GM18858 (cell line): ENCODE data around the gene RAC2.

Source experiments
- ATAC-seq: cut with Tn5 transposase; IDR thresholded peaks from one replicate; pipeline ENCODE4 v1.9.1; 2021; ENCODE audit not compliant: unreplicated experiment

RAC2 gene

GRCh38 chr22:37192204-37192603, 51.9 kb downstream of the RAC2 start:
- no peak for ATAC-seq

- no peak for ATAC-seq
These were observed 53.7 kb downstream of the RAC2 start for GRCh38 chr22:37190262-37190780.

- no peak for ATAC-seq
These were observed 55.1 kb downstream of the RAC2 start for GRCh38 chr22:37188901-37189466.

- no peak for ATAC-seq
These were observed 55.9 kb downstream of the RAC2 start, which contains the start of gene C1QTNF6 for GRCh38 chr22:37187891-37188761. C1QTNF6 (minus strand) TSS chr22:37188247; CDS start chr22:37188213, 34 bp downstream.

GRCh38 chr22:37187552-37187890, 56.5 kb downstream of the RAC2 start:
- no peak for ATAC-seq

- no peak for ATAC-seq
These were observed 57.0 kb downstream of the RAC2 start for GRCh38 chr22:37186997-37187522.

- ATAC-seq, result no peak
These were observed 57.7 kb downstream of the RAC2 start for GRCh38 chr22:37186228-37186996.

GRCh38 chr22:37185646-37186227, 58.3 kb downstream of the RAC2 start:
- ATAC-seq, result no peak

GRCh38 chr22:37184816-37185541, 59.1 kb downstream of the RAC2 start:
- no peak for ATAC-seq

GRCh38 chr22:37184380-37184755, 59.7 kb downstream of the RAC2 start:
- no peak for ATAC-seq

- no peak for ATAC-seq
These were observed 60.4 kb downstream of the RAC2 start for GRCh38 chr22:37183432-37184379.

- ATAC-seq, result no peak
These were observed 61.2 kb downstream of the RAC2 start for GRCh38 chr22:37182949-37183245.

GRCh38 chr22:37182101-37182948, 61.7 kb downstream of the RAC2 start:
- ATAC-seq, result no peak

- ATAC-seq, result no peak
These were observed 62.4 kb downstream of the RAC2 start for GRCh38 chr22:37181681-37182080.

GRCh38 chr22:37180531-37181231, 63.4 kb downstream of the RAC2 start:
- ATAC-seq, result no peak

- no peak for ATAC-seq
These were observed 64.2 kb downstream of the RAC2 start for GRCh38 chr22:37179622-37180420.

GRCh38 chr22:37179126-37179470, 65.0 kb downstream of the RAC2 start:
- no peak for ATAC-seq
